ENCODE measurements around the gene SLC2A13.

GRCh38 chr12:39923364-39923763 is 182.5 kb downstream of the SLC2A13 start:
- TF ChIP-seq POLR2AphosphoS5 (IDR thresholded peaks at IDR 0.05; ENCODE audit: borderline replicate concordance, low read depth, low read length) (no peak), EZH2 (IDR thresholded peaks at IDR 0.05) (no peak)

Measured in SK-N-MC (cell line).